ENCODE data around the gene DDIT3.
A peak's percentile ranks its signal among the peaks of the same experiment; 100 is the strongest.

Gene DDIT3

DNA sequence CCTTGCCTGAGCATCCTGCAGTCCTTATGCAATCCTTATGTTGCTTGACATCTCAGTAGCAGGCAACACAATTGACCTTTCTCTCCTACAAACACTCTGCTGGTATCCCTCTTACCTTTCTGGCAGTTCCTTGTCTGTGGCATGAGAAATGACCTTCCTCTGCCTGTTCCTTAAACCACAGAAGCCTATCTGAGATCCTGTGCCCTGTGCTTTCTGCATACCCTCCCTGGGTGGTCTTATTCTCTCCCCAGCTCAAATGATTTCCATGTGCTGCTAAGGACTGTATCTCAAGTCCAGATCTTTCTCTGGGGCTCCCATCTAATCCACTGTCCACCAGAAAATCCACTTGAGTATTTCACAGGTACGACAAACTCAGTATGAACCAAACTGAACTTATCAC, 38.6 kb downstream of the DDIT3 start:
- peak; percentile 30 for DNase-seq (ENCODE audit: low read depth)
- TF ChIP-seq, protein P1, sequence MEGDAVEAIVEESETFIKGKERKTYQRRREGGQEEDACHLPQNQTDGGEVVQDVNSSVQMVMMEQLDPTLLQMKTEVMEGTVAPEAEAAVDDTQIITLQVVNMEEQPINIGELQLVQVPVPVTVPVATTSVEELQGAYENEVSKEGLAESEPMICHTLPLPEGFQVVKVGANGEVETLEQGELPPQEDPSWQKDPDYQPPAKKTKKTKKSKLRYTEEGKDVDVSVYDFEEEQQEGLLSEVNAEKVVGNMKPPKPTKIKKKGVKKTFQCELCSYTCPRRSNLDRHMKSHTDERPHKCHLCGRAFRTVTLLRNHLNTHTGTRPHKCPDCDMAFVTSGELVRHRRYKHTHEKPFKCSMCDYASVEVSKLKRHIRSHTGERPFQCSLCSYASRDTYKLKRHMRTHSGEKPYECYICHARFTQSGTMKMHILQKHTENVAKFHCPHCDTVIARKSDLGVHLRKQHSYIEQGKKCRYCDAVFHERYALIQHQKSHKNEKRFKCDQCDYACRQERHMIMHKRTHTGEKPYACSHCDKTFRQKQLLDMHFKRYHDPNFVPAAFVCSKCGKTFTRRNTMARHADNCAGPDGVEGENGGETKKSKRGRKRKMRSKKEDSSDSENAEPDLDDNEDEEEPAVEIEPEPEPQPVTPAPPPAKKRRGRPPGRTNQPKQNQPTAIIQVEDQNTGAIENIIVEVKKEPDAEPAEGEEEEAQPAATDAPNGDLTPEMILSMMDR (IDR thresholded peaks at IDR 0.05; ENCODE audit: low read depth, low read length), result no peak
- TF ChIP-seq POLR2A (IDR thresholded peaks at IDR 0.05; ENCODE audit: extremely low read depth, insufficient read length) (no peak), MYC (IDR thresholded peaks at IDR 0.05; ENCODE audit: low read depth, low read length) (no peak)
- TF ChIP-seq, protein P2, sequence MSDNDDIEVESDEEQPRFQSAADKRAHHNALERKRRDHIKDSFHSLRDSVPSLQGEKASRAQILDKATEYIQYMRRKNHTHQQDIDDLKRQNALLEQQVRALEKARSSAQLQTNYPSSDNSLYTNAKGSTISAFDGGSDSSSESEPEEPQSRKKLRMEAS (IDR thresholded peaks at IDR 0.05; ENCODE audit: low read depth, low read length), result no peak
- H3K4me3 ChIP-seq (ENCODE audit: low read depth, low read length), result no peak overlapping the region

DNA sequence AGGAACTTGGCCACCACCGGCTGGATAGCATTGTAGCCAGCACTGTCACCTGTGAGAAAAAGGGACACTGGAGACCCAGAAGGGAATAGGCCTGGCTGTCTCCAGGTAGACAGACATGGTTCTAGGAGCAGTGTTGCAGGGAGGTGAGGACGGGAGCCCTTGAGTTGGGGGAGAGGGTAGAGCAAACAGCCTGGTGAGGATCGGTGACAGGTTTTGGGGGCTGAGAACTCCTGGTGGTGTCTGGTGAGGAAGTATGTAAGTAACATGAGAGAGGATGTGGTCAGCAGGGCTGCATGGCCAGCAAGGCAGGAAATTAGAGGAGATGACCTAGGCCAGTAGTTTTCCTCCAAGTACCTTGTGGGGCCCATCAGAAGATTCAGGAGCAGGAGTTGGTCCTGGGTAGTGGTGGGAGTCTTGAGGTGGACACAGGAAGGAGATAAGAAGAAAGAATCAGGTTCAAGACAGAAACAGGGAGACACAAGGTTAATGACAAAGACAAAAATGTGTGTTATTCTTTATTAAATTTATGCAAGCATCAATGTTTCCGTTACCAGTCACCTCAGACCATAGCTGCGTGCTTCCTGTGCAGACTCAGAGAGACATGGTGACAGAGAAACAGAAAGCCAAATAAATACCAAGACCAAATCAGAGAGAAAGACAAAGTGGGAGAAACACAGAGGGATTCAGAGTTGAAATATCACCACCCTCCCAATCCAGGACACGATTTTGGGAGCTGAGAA, 40.8 kb downstream of the DDIT3 start, which contains the start of gene ARHGAP9:
ARHGAP9 (minus strand) TSS at position 491 of the 740 bp plus-strand sequence; CDS start at position 31, 460 bp downstream.
- H3K4me3 ChIP-seq (ENCODE audit: low read depth, low read length), result no peak within 1 kb of the TSS
- peak; percentile 74 for DNase-seq (ENCODE audit: low read depth)
- TF ChIP-seq MYC (IDR thresholded peaks at IDR 0.05; ENCODE audit: low read depth, low read length) (peak; percentile 65; the same call in 1 of the 2 replicates), POLR2A (IDR thresholded peaks at IDR 0.05; ENCODE audit: extremely low read depth, insufficient read length) (no peak)
- TF ChIP-seq, protein P1 (IDR thresholded peaks at IDR 0.05; ENCODE audit: low read depth, low read length), result no peak
- TF ChIP-seq, protein P2 (IDR thresholded peaks at IDR 0.05; ENCODE audit: low read depth, low read length), result peak; percentile 25; the same call in 1 of the 2 replicates

DNA sequence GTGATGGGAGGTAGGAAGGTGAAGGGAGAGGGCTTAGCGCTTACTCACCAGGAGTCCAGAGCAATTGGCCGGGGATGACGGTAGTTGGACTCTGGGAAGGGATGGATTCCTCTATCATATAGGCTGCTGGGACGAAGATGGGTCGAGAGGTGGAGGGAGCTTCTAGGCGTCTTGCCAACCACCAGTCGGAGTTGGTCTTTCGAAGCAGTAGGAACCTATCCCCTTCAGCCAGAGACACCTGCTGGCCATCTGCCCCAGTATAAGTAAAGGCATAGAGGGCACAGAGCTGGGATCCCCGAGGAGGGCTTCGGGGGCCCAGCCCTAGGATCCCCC, 41.3 kb downstream of the DDIT3 start:
- no peak for DNase-seq (ENCODE audit: low read depth)
- TF ChIP-seq, protein P1 (IDR thresholded peaks at IDR 0.05; ENCODE audit: low read depth, low read length), result no peak
- TF ChIP-seq POLR2A (IDR thresholded peaks at IDR 0.05; ENCODE audit: extremely low read depth, insufficient read length) (no peak), MYC (IDR thresholded peaks at IDR 0.05; ENCODE audit: low read depth, low read length) (no peak)
- TF ChIP-seq, protein P2 (IDR thresholded peaks at IDR 0.05; ENCODE audit: low read depth, low read length), result no peak
- no peak overlapping the region for H3K4me3 ChIP-seq (ENCODE audit: low read depth, low read length)

DNA sequence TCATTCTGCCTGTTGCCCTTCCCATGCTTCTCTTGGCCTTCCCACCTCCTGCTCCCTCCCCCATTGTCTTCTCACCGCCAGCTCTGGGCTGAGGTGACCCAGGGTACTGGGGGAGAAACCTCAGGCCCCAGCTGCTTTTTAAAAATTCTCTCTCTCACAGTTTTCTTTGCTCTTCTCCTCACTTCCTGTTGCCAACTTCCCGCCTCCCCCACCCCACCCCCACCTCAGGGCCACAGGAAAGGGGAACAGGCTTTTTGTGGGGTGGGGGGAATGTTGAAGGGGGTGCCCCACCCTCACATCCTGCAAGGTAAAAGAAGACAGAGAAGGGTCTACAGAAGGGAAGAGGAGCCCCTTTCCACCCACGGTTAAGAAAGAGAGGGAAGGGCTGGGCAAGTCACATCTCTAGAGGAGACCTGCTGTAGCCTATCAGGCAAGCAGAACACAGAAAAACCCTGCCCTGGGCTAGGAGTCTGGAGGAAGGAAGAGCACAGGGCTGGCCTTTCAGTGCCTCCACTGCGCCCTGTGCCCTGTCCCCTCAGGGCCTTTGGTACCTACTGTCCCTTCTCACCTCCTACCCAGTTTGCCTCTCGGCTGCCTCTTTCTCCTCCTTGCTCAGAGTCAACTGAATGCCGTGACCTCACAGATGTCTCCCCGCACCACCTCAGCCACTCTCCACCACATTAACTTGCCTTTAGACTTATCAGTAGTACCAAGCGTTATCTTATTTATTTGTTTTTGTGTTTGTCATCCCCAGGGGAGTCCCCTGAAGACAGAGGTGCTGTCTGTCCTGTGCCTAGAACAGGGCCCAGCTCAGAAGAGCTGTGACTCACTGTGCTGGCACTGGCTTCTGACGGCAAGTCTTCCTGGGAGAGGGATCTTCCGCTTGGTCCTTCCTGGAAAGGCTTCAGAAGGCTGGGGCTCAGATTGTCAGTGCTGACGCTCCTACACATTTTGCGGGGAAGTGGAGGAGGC, 42.3 kb downstream of the DDIT3 start:
- peak; percentile 82 for DNase-seq (ENCODE audit: low read depth)
- peak overlapping the region; percentile 51 for H3K4me3 ChIP-seq (ENCODE audit: low read depth, low read length)
- TF ChIP-seq, protein P2 (IDR thresholded peaks at IDR 0.05; ENCODE audit: low read depth, low read length), result peak; percentile 6; the same call in 1 of the 2 replicates
- TF ChIP-seq POLR2A (IDR thresholded peaks at IDR 0.05; ENCODE audit: extremely low read depth, insufficient read length) (no peak), MYC (IDR thresholded peaks at IDR 0.05; ENCODE audit: low read depth, low read length) (no peak; the same call in 1 of the 2 replicates)
- TF ChIP-seq, protein P1 (IDR thresholded peaks at IDR 0.05; ENCODE audit: low read depth, low read length), result no peak

DNA sequence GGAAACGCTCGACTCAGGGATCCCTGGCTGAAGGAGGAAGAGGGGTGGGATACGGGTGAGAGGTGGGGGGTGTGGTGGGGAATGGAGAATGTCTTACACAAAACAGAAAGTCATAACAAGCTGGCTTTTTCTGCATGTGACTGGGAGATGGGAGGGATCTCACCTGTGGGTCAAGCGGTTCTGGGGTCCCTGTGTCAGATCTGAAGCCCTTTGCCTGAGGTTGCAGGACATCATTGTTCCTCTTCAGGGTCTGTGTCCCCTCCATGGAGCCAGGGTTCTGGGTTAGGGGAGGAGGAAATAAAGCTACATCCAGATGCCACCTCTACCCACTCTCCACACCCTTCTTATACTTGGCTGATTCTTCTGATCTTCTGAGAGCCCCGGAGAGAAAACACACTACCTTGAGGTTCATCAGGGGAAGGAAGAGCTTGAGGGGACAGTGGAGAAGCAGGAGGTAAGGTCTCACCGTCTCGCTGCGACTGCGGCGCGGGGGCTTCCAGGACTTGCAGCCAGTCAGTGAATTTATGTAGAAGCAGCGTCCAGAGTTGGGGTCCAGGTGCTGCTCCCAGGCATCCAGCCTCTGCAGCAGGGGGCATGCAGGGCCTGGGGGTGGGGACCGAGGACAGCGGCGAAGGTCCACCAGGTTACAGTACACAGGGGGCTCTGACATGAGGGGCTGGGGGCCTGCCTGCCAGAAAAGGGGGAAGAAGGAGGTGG, 43.2 kb downstream of the DDIT3 start:
- H3K4me3 ChIP-seq (ENCODE audit: low read depth, low read length), result peak overlapping the region; percentile 51
- TF ChIP-seq MYC (IDR thresholded peaks at IDR 0.05; ENCODE audit: low read depth, low read length) (no peak), POLR2A (IDR thresholded peaks at IDR 0.05; ENCODE audit: extremely low read depth, insufficient read length) (no peak)
- TF ChIP-seq, protein P2 (IDR thresholded peaks at IDR 0.05; ENCODE audit: low read depth, low read length), result no peak
- TF ChIP-seq, protein P1 (IDR thresholded peaks at IDR 0.05; ENCODE audit: low read depth, low read length), result no peak

More for the DNA sequence above, 43.2 kb downstream of the DDIT3 start:
- no peak for DNase-seq (ENCODE audit: low read depth)

All from NB4 (cell line).